GM10248 (cell line): ENCODE data around the gene PDS5B.
A peak's percentile ranks its signal among the peaks of the same experiment; 100 is the strongest.

Source experiments
- CTCF ChIA-PET: fragments of 300-600 bp; sonication (Branson Sonifier 250); formaldehyde crosslinking; extraction: SDS; loops from one replicate; lab custom pipeline; 2021; ENCODE audit warnings: antibody characterized with exemption; lab: Yijun Ruan, JAX
- POLR2A ChIA-PET: fragments of 350-650 bp; sonication (Branson Sonifier 250); formaldehyde crosslinking; extraction: SDS; loops from one replicate; lab custom pipeline; 2020; ENCODE audit warnings: antibody characterized with exemption; lab: Yijun Ruan, JAX
- DNase-seq: peaks from one replicate; pipeline ENCODE4 v3.0.0; 2012; ENCODE audit errors: extremely low spot score
- CTCF ChIP-seq: IDR thresholded peaks from 2 replicates; pipeline ENCODE4 v1.5.1; 2012; ENCODE audit warnings: mild to moderate bottlenecking, low read depth; ENCODE audit errors: extremely low read depth, missing control alignments, control extremely low read depth

The PDS5B gene

GRCh38 chr13:32586080-32586900 lies at the start of gene PDS5B:
Gene PDS5B (plus strand): TSS chr13:32586452. CDS start chr13:32648773, 62,321 bp downstream.
- ChIA-PET CTCF (interaction anchor here (0.6 to 2.6 kb wide), 37 partner anchors 37 to 1491 kb away, joined by 3 to 24 read pairs (median 4); partner anchors contain the start of genes BRCA2, N4BP2L2, RFC3 and ZAR1L), POLR2A (interaction anchor here (0.6 kb wide), 1 partner anchor 530 kb away, joined by 3 read pairs; no protein-coding TSS in a partner anchor)
- peak; percentile 93 for DNase-seq
- peak; percentile 90 for TF ChIP-seq CTCF

GRCh38 chr13:32537580-32538142 lies 48.6 kb upstream of the PDS5B start:
- no peak for DNase-seq
- TF ChIP-seq CTCF, result no peak
- CTCF ChIA-PET, result interaction anchor here (1.0 to 2.8 kb wide), 4 partner anchors 9 to 156 kb away, joined by 3 to 7 read pairs (median 4); partner anchors contain the start of gene PDS5B
- POLR2A ChIA-PET, result interaction anchor here (1.0 kb wide), 1 partner anchor 50 kb away, joined by 3 read pairs; no protein-coding TSS in a partner anchor

GRCh38 chr13:32538143-32538620 lies 48.1 kb upstream of the PDS5B start:
- CTCF ChIA-PET, result interaction anchor here (1.5 to 1.9 kb wide), 3 partner anchors 48 to 1141 kb away, joined by 3 to 6 read pairs (median 3); partner anchors contain the start of gene PDS5B
- DNase-seq, result peak; percentile 64
- POLR2A ChIA-PET, result no interaction called here
- TF ChIP-seq CTCF, result no peak

- CTCF ChIA-PET, result interaction anchor here (0.9 to 1.9 kb wide), 7 partner anchors 12 to 1140 kb away, joined by 3 to 6 read pairs (median 3); partner anchors contain the start of genes N4BP2L1 and PDS5B
- POLR2A ChIA-PET, result no interaction called here
- DNase-seq, result peak; percentile 86
- peak; percentile 43 for TF ChIP-seq CTCF
These were observed 47.5 kb upstream of the PDS5B start, which contains the start of gene N4BP2L2 for GRCh38 chr13:32538621-32539246. Gene N4BP2L2 (minus strand): TSS chr13:32538795. CDS start chr13:32537027, 1,768 bp downstream.

GRCh38 chr13:32542221-32542620 lies 44.0 kb upstream of the PDS5B start:
- no peak for TF ChIP-seq CTCF
- DNase-seq, result no peak

GRCh38 chr13:32545083-32545482 lies 41.2 kb upstream of the PDS5B start:
- no peak for DNase-seq
- CTCF ChIA-PET, result interaction anchor here (1.3 to 1.4 kb wide), 3 partner anchors 10 to 36 kb away, joined by 3 to 7 read pairs (median 5); no protein-coding TSS in a partner anchor
- no peak for TF ChIP-seq CTCF
- POLR2A ChIA-PET, result no interaction called here

More at GRCh38 chr13:32542221-32542620, 44.0 kb upstream of the PDS5B start:
- POLR2A ChIA-PET, result no interaction called here
- CTCF ChIA-PET, result interaction anchor here (1.0 to 2.0 kb wide), 3 partner anchors 15 to 44 kb away, joined by 3 to 6 read pairs (median 4); partner anchors contain the start of gene PDS5B
